Measurements from ENCODE around the gene MYH14. TPM values are rescaled to one million over a fixed set of nuclear protein-coding genes. Genes with fewer than 3 reads are reported as not detected.

The MYH14 gene
- total and polyA plus RNA-seq, 9 of the 15 experiments (the other 6 are each of a cell fraction or from before 2014, with no cell fraction given): 0.04 to 0.86 (median 0.19) TPM; not detected in 2

DNA sequence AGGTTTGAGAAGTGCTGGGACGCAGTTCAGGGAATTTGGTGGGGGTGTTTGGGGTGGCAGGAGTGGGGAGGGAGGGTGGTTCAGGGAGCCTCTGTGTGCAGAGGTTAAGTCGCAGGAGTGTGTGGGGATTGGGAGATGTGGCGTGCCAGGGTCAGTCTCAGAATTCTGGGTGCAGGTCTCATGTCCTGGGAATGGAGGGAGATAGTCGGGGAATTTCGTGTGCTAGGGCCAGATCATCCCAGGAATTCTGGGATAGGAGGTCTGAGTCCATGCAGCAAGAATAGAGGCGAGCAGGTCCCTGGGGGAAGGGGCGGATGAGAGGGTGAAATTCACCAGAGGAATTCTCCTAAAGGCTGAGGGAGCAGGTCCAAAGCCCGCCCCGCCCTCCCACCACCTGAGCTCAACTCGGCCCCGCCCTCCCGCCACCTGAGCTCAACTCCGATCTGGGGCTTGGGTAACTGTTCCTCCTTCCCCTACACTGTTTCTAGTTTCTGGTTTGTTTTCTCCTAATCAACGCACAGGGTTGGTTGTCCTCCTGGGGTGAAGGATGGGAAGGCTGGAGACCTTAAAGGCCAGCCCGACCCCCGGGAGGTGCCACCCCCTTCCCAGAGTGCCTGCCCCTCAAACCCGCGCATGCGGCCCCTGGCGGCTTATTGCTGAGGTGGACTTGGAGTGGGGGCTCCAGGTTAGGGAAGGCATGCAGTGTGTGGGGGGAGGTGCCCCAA, 110.6 kb downstream of the MYH14 start:
- no peak for ATAC-seq
- Histone ChIP-seq H3K4me1 (replicated peaks in 1 of 2; ENCODE audit: control insufficient read depth in 2 of 2, insufficient read depth in 2 of 2, low read length in 2 of 2) (peaks cover 0 to 41% of the 10 kb centered on the region in 2 experiments), H3K27me3 (ENCODE audit: control insufficient read depth in 2 of 2, insufficient read depth in 2 of 2, low read length in 2 of 2) (peaks cover 15 to 21% of the 10 kb centered on the region in 2 experiments; a peak in 4 of 5 replicates), H4K20me1 (replicated peaks; ENCODE audit: control insufficient read depth, insufficient read depth, low read length) (peaks cover 3% of the 10 kb centered on the region; the same call in 1 of the 2 replicates), H3K4me2 (ENCODE audit: insufficient read depth, low read length) (no peak overlapping the region), H3K9ac (ENCODE audit: insufficient read depth in 1 of 2, low read depth in 2 of 2, low read length in 2 of 2) (no peak overlapping the region), H2AFZ (ENCODE audit: low read depth, low read length) (no peak overlapping the region), H3K79me2 (ENCODE audit: control insufficient read depth, insufficient read depth, low read length) (no peaks in the 10 kb centered on the region), H3K9me1 (ENCODE audit: control insufficient read depth, insufficient read depth, low read length) (no peaks in the 10 kb centered on the region), H3K4me3 (no peak overlapping the region), H3K27ac (ENCODE audit: extremely low read depth, low read depth, low read length) (no peak overlapping the region), H3K36me3 (ENCODE audit: control insufficient read depth, insufficient read depth, low read length) (0 out of 3 replicates have a peak, but pooled peaks cover 5% of the 10 kb centered on the region), H3K9me3 (replicated peaks; ENCODE audit: control insufficient read depth, insufficient read depth, low read depth, low read length) (no peaks in the 10 kb centered on the region)
- no peak for DNase-seq (ENCODE audit: extremely low read depth in 1 of 4, low spot score in 3 of 4)
- no peak for FAIRE-seq
- no TSS peak for BruUV-seq (replicated peaks)
- TF ChIP-seq, protein P1, sequence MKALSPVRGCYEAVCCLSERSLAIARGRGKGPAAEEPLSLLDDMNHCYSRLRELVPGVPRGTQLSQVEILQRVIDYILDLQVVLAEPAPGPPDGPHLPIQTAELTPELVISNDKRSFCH (CRISPR knock-in tag; IDR thresholded peaks at IDR 0.05): no peak
- TF ChIP-seq, protein P1 (tag; IDR thresholded peaks at IDR 0.05): no peak
- TF ChIP-seq NRF1 (conservative IDR thresholded peaks at IDR 0.05 in 1 of 2, IDR thresholded peaks at IDR 0.05 in 1 of 2) (peak; percentile 45 to 50), LEF1 (IDR thresholded peaks at IDR 0.05) (no peak), MED1 (CRISPR knock-in tag; IDR thresholded peaks at IDR 0.05; ENCODE audit: borderline replicate concordance) (no peak), EWSR1 (IDR thresholded peaks at IDR 0.05; ENCODE audit: borderline replicate concordance, low read depth, partially characterized antibody) (no peak)
- TF ChIP-seq, protein P2, sequence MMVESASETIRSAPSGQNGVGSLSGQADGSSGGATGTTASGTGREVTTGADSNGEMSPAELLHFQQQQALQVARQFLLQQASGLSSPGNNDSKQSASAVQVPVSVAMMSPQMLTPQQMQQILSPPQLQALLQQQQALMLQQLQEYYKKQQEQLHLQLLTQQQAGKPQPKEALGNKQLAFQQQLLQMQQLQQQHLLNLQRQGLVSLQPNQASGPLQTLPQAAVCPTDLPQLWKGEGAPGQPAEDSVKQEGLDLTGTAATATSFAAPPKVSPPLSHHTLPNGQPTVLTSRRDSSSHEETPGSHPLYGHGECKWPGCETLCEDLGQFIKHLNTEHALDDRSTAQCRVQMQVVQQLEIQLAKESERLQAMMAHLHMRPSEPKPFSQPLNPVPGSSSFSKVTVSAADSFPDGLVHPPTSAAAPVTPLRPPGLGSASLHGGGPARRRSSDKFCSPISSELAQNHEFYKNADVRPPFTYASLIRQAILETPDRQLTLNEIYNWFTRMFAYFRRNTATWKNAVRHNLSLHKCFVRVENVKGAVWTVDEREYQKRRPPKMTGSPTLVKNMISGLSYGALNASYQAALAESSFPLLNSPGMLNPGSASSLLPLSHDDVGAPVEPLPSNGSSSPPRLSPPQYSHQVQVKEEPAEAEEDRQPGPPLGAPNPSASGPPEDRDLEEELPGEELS (CRISPR knock-in tag; IDR thresholded peaks at IDR 0.05; ENCODE audit: borderline replicate concordance): no peak
- ChIA-PET POLR2A (no interaction called here), CTCF (ENCODE audit: low intra/inter-chr PET ratio) (no interaction called here)
- intact Hi-C loops (cut with micrococcal nuclease) (no loop called here), in situ Hi-C loops (cut with MboI) (no loop called here)
- WGBS (ENCODE audit: insufficient coverage, low coverage, missing lambda C conversion rate): 10% methylated on average over 10 of the region's 20 CpGs

Data from K562 (cell line).